ENCODE measurements around the gene NGEF. TPM values are rescaled to one million over a fixed set of nuclear protein-coding genes. Genes with fewer than 3 reads are reported as not detected.

The NGEF gene
- total and polyA plus RNA-seq, 7 donors, result 0.13 to 0.51 (median 0.25) TPM; not detected in 1

DNA sequence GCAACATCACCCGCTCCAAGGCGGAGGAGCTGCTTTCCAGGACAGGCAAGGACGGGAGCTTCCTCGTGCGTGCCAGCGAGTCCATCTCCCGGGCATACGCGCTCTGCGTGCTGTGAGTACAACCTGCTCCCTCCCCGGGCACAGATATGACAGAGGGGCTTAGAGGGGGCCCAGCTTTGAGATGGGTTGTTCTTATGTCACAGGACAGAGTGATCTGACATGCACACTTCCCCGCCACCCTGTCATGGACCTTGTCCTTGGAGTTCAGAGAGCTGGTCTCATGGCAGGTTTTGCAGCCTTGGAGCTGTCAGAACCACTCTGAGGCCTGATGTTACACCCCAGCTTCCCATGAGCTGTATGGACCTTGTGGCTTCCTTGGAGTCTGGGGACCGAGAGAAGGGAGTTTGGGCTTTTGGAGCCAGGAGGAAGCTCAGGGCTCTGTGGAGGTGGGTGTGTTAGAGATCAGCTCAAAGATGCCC lies 47.5 kb upstream of the NGEF start:
- ATAC-seq, result peak in 2 of 4 donors; percentile 16
- H3K36me3 ChIP-seq (ENCODE audit: insufficient read depth in 1 of 2, low read depth in 1 of 2), result no peaks in the 10 kb centered on the region
- H3K27ac ChIP-seq, result peak overlapping the region; percentile 63
- intact Hi-C loops (cut with DNase I), result no loop called here
- 61 to 79% (median 67%) methylated on average over 13 of the region's 13 CpGs for WGBS, 3 donors
- no peak for DNase-seq
- TF ChIP-seq, protein P1, sequence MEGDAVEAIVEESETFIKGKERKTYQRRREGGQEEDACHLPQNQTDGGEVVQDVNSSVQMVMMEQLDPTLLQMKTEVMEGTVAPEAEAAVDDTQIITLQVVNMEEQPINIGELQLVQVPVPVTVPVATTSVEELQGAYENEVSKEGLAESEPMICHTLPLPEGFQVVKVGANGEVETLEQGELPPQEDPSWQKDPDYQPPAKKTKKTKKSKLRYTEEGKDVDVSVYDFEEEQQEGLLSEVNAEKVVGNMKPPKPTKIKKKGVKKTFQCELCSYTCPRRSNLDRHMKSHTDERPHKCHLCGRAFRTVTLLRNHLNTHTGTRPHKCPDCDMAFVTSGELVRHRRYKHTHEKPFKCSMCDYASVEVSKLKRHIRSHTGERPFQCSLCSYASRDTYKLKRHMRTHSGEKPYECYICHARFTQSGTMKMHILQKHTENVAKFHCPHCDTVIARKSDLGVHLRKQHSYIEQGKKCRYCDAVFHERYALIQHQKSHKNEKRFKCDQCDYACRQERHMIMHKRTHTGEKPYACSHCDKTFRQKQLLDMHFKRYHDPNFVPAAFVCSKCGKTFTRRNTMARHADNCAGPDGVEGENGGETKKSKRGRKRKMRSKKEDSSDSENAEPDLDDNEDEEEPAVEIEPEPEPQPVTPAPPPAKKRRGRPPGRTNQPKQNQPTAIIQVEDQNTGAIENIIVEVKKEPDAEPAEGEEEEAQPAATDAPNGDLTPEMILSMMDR (IDR thresholded peaks at IDR 0.05), result no peak
- H3K9me3 ChIP-seq, result no peaks in the 10 kb centered on the region
- peaks cover 5% of the 10 kb centered on the region for H3K4me1 ChIP-seq
- peak overlapping the region; percentile 60 for H3K4me3 ChIP-seq
- H3K27me3 ChIP-seq (ENCODE audit: insufficient read depth in 3 of 3, low read length in 2 of 3), result no peaks in the 10 kb centered on the region

DNA sequence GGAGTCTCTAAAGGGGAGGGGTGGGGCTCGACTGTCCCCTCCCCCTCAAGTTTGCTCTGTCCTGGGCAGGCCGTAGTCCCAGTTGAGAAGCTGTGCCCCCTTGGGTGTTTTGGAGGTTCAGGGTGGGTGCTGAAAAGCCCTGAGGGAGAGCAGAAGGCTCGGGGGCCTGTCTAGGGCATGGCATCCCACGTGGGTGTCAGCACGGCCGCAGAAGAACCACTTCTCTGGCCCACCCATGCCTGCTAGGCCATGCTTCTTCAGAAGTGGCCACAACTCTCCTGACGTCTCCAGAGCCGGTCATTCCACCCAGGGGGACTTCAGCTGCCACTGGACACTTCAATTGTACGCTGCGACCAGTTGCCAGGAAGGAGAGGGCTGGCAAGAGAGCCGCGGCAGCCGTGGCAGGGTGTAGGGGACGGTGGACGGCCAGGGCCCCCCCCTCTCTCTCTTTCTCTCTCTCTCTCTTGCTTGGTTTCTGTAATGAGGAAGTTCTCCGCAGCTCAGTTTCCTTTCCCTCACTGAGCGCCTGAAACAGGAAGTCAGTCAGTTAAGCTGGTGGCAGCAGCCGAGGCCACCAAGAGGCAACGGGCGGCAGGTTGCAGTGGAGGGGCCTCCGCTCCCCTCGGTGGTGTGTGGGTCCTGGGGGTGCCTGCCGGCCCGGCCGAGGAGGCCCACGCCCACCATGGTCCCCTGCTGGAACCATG lies 46.9 kb upstream of the NGEF start, which contains the start of gene INPP5D:
TSS of gene INPP5D (plus strand) at position 546 of the 704 bp plus-strand sequence. CDS start at position 683, 137 bp downstream.
- Histone ChIP-seq H3K9me3 (no peaks in the 10 kb centered on the region), H3K27ac (peak within 1 kb of the TSS; percentile 63), H3K4me1 (peaks cover 5% of the 10 kb centered on the region), H3K27me3 (ENCODE audit: insufficient read depth in 3 of 3, low read length in 2 of 3) (no peaks in the 10 kb centered on the region), H3K36me3 (ENCODE audit: insufficient read depth in 1 of 2, low read depth in 1 of 2) (no peaks in the 10 kb centered on the region), H3K4me3 (peak within 1 kb of the TSS; percentile 60)
- 29 to 50% (median 40%) methylated on average over 23 to 26 of the region's 26 CpGs for WGBS, 3 donors
- intact Hi-C loops (cut with DNase I), result loop anchor here in 1 of 2 donors (10.0 kb wide), 1 partner anchor 455 kb away; no protein-coding TSS in a partner anchor
- peak; percentile 32 to 72 (median 32) for ATAC-seq
- TF ChIP-seq, protein P1 (IDR thresholded peaks at IDR 0.05), result no peak
- DNase-seq, result peak; percentile 31 to 65

DNA sequence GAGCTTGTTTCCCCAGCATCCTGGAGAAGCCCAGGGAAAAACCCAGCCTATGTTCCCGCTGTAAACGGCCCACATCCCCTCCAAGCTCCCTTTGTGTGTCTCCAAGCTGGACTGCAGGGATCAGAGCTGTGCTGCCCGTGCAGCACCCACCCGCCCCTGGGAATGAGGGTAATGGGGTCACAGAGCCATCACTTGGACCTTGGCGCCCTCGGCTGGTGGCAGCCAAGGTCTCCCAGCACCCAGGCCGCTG lies 46.4 kb upstream of the NGEF start:
- H3K27me3 ChIP-seq (ENCODE audit: insufficient read depth in 3 of 3, low read length in 2 of 3), result no peaks in the 10 kb centered on the region
- ATAC-seq, result no peak
- TF ChIP-seq, protein P1 (IDR thresholded peaks at IDR 0.05), result no peak
- peaks cover 5% of the 10 kb centered on the region for H3K4me1 ChIP-seq
- intact Hi-C loops (cut with DNase I), result loop anchor here in 1 of 2 donors (10.0 kb wide), 1 partner anchor 455 kb away; no protein-coding TSS in a partner anchor
- H3K27ac ChIP-seq, result peak overlapping the region; percentile 63
- no peaks in the 10 kb centered on the region for H3K9me3 ChIP-seq
- DNase-seq, result no peak
- H3K36me3 ChIP-seq (ENCODE audit: insufficient read depth in 1 of 2, low read depth in 1 of 2), result no peaks in the 10 kb centered on the region
- WGBS, 3 donors, result 61 to 86% (median 71%) methylated on average over 7 of the region's 7 CpGs
- peak overlapping the region; percentile 60 for H3K4me3 ChIP-seq

DNA sequence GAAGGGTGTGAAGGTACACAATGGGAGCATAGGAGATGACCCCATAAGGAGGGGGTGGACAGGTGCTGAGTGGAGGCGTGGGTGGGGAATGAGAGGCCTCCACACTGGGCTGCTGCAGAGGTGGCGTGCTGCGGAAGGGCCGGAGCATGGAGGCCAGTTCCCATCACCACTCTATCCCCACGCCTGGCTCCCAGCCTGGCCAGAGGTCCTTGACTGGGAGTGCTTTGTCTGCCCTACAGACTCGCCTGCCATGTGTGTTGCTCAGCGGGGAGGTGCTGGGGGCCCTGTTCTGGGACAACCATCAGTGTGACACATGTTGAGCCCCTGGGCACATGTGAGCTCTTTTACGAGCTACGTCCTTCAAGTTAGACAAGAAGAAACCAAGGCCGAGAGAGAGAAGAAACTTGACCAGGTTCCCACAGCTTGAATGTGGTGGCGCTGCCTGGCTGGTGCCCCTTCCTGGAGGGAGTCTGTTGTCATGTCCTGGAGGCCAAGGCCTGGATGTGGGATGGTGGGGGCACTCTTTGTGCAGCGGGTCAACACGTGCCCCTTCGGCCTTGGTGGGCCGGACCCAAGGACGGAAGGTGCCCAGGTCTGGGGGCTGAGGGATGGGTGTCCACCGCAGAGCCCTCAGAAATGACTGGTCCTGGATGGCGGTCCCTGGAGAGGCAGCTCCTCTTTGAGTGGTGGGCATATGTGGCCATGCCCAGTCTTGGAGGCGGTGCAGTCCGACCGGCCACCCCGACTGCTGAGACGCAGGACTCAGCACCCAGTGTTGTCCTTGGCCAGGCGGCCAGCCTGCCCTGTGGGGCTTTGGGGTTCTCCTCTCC lies 45.9 kb upstream of the NGEF start:
- TF ChIP-seq, protein P1 (IDR thresholded peaks at IDR 0.05), result no peak
- H3K27ac ChIP-seq, result peak overlapping the region; percentile 63
- H3K4me1 ChIP-seq, result peaks cover 5% of the 10 kb centered on the region
- H3K36me3 ChIP-seq (ENCODE audit: insufficient read depth in 1 of 2, low read depth in 1 of 2), result no peaks in the 10 kb centered on the region
- ATAC-seq (no peak), DNase-seq (no peak)
- H3K9me3 ChIP-seq, result no peaks in the 10 kb centered on the region
- no peaks in the 10 kb centered on the region for H3K27me3 ChIP-seq (ENCODE audit: insufficient read depth in 3 of 3, low read length in 2 of 3)
- WGBS, 3 donors, result 95 to 96% (median 95%) methylated on average over 24 of the region's 24 CpGs
- intact Hi-C loops (cut with DNase I), result loop anchor here in 1 of 2 donors (10.0 kb wide), 1 partner anchor 454 kb away; no protein-coding TSS in a partner anchor
- no peak overlapping the region for H3K4me3 ChIP-seq

Measured in psoas muscle (tissue), 8 donors.